Mesenchymal stem cell (in vitro differentiated cells and primary cell): ENCODE results near the gene ARHGAP24.

Source experiments
- DNase-seq: peaks from one replicate; pipeline ENCODE4 v3.0.0-alpha.2; 2013
- H2AFZ ChIP-seq: one replicate; pipeline ENCODE4 v1.6.1; 2013; ENCODE audit warnings: low read depth, mild to moderate bottlenecking, control low read depth, inconsistent platforms, low read length, moderate library complexity
- H2AK5ac ChIP-seq: 2 replicates; pipeline ENCODE4 v1.6.1; 2013; ENCODE audit warnings: low read length, moderate library complexity, mild to moderate bottlenecking, inconsistent platforms; ENCODE audit not compliant: severe bottlenecking
- H2BK120ac ChIP-seq: one replicate; pipeline ENCODE4 v1.6.1; 2013; ENCODE audit warnings: low read depth, mild to moderate bottlenecking, inconsistent platforms, low read length, moderate library complexity
- H2BK12ac ChIP-seq, 2 experiments: one replicate each; pipeline ENCODE4 v1.6.1; 2013; ENCODE audit warnings: inconsistent platforms in 2 of 2, low read length in 2 of 2, mild to moderate bottlenecking in 2 of 2, moderate library complexity in 2 of 2, control low read depth in 1 of 2
- H2BK15ac ChIP-seq: one replicate; pipeline ENCODE4 v1.6.1; 2013; ENCODE audit warnings: mild to moderate bottlenecking, low read depth, inconsistent platforms; ENCODE audit not compliant: poor library complexity, severe bottlenecking
- H2BK5ac ChIP-seq: 2 replicates; pipeline ENCODE4 v1.6.1; 2013; ENCODE audit warnings: low read depth, mild to moderate bottlenecking, low read length, control low read depth, inconsistent platforms; ENCODE audit not compliant: poor library complexity, severe bottlenecking
- H3K14ac ChIP-seq, 2 experiments: one replicate each; pipeline ENCODE4 v1.6.1; 2013; ENCODE audit warnings: inconsistent platforms in 2 of 2, low read length in 2 of 2, control low read depth in 1 of 2, mild to moderate bottlenecking in 1 of 2, moderate library complexity in 1 of 2
- H3K18ac ChIP-seq, 2 experiments: one replicate each; pipeline ENCODE4 v1.6.1; 2013; ENCODE audit warnings: inconsistent platforms in 2 of 2, low read length in 2 of 2, control low read depth in 1 of 2, low read depth in 1 of 2, mild to moderate bottlenecking in 1 of 2
- H3K23ac ChIP-seq, 2 experiments: one replicate each; pipeline ENCODE4 v1.6.1; 2013; ENCODE audit warnings: inconsistent platforms in 2 of 2, low read length in 2 of 2, mild to moderate bottlenecking in 2 of 2, moderate library complexity in 2 of 2, control low read depth in 1 of 2
- H3K27ac ChIP-seq: 2 replicates; pipeline ENCODE4 v1.5.1; 2013; ENCODE audit warnings: mild to moderate bottlenecking, moderate library complexity, low read length, control low read depth, inconsistent platforms; ENCODE audit not compliant: poor library complexity, severe bottlenecking
- H3K27me3 ChIP-seq, 2 experiments: 2 replicates each; pipeline versions ENCODE4 v1.6.1 to v1.7.0; 2013; ENCODE audit warnings: low read length in 2 of 2, mild to moderate bottlenecking in 2 of 2, moderate library complexity in 2 of 2, control low read depth in 1 of 2, inconsistent platforms in 1 of 2; ENCODE audit not compliant: control insufficient read depth in 1 of 2, insufficient read depth in 1 of 2
- H3K36me3 ChIP-seq, 2 experiments: 2 replicates each; pipeline versions ENCODE4 v1.6.1 to v1.7.0; 2013; ENCODE audit warnings: low read length in 2 of 2, control low read depth in 1 of 2, inconsistent platforms in 1 of 2, low read depth in 1 of 2, mild to moderate bottlenecking in 1 of 2; ENCODE audit not compliant: insufficient read depth in 2 of 2, control insufficient read depth in 1 of 2
- H3K4ac ChIP-seq, 2 experiments: one replicate each; pipeline ENCODE4 v1.6.1; 2013; ENCODE audit warnings: inconsistent platforms in 2 of 2, low read length in 2 of 2, mild to moderate bottlenecking in 2 of 2, moderate library complexity in 2 of 2, control low read depth in 1 of 2, low read depth in 1 of 2
- H3K4me1 ChIP-seq: 2 replicates; pipeline ENCODE4 v1.6.1; 2013; ENCODE audit warnings: low read depth, low read length, control low read depth; ENCODE audit not compliant: control insufficient read depth, insufficient read depth
- H3K4me2 ChIP-seq: 2 replicates; pipeline ENCODE4 v1.6.1; 2013; ENCODE audit warnings: low read length, mild to moderate bottlenecking, inconsistent platforms; ENCODE audit not compliant: poor library complexity, severe bottlenecking
- H3K4me3 ChIP-seq, 2 experiments: 2 replicates each; pipeline versions ENCODE4 v1.5.1 to v1.7.0; 2013; ENCODE audit warnings: low read length in 2 of 2, mild to moderate bottlenecking in 2 of 2, control low read depth in 1 of 2, low read depth in 1 of 2; ENCODE audit not compliant: insufficient read depth in 1 of 2
- H3K79me1 ChIP-seq: replicated peaks from 2 replicates; pipeline ENCODE4 v1.6.1; 2013; ENCODE audit warnings: mild to moderate bottlenecking, control low read depth, low read length, inconsistent platforms; ENCODE audit not compliant: poor library complexity, severe bottlenecking
- H3K9ac ChIP-seq: 2 replicates; pipeline ENCODE4 v1.7.0; 2013; ENCODE audit warnings: mild to moderate bottlenecking, low read length, moderate library complexity
- H3K9me3 ChIP-seq: 2 replicates; pipeline ENCODE4 v1.7.0; 2013; ENCODE audit warnings: mild to moderate bottlenecking, low read length; ENCODE audit not compliant: control insufficient read depth
- H4K8ac ChIP-seq: one replicate; pipeline ENCODE4 v1.6.1; 2013; ENCODE audit warnings: inconsistent platforms, mild to moderate bottlenecking, low read length, moderate library complexity
- H4K91ac ChIP-seq: one replicate; pipeline ENCODE4 v1.6.1; 2013; ENCODE audit warnings: mild to moderate bottlenecking, low read length, inconsistent platforms
- WGBS: methylation state at CpG from one replicate; pipeline ENCODE4 v1.1.7; 2013; ENCODE audit warnings: mixed read lengths; 5-methylcytosine and 5-hydroxymethylcytosine counted together

The ARHGAP24 gene

DNA sequence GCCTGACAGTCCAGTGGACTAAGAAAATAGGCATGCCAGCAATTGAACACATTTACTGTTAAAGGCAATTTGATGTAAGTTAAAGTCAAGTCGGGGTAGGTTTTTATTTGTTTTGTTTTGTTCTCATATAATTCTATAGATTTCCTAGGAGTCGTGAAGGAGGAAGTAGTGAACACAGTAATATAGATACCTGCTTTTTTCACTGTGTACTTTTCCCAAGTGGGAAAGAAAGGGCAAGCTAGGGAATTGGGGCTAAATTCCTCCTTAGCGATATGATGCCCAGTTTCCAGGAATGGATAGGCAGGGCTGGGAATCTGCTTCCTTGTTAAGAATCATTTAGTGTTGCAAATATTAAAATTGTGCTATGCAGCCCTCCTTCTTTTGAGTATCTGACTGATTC lies 271.0 kb downstream of the ARHGAP24 start:
- 100% methylated on average over 3 of the region's 3 CpGs for WGBS

DNA sequence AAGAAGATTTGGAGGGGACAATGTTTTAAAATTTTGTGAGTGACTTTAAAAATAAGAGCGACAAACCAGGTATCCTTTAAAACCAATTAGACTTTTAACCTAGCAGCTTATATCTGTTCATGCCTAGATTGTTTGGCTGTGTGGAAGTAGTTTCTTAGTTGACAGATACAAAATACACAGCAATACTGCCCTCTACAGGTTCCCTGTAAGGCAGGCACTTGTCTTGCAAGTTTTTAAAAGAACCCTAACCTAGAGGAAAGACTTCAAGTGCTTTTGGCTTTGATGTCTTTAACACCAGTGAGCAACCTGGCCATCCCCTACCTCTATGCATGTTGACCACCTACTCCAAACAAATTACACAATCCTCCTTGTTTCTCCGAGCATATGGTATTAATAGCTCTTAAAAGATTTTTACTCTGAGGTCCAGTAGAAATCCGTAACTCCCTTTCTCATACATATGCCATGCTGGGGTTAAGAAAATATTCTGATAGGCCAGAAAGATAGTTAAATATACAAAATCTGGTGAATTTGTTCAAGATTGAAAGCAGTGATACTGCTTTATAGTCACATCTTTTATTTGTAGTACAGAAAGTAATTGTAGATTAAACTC lies 273.0 kb downstream of the ARHGAP24 start:
- peaks cover 0 to 6% of the 10 kb centered on the region in 2 experiments for H3K36me3 ChIP-seq
- WGBS: no CpG with 5 or more reads among the region's 3 CpGs
- H4K8ac ChIP-seq: no peak overlapping the region

More for the DNA sequence above, 271.0 kb downstream of the ARHGAP24 start:
- H3K9me3 ChIP-seq: no peaks in the 10 kb centered on the region
- H3K4me2 ChIP-seq: no peak overlapping the region
- H2BK15ac ChIP-seq: no peak overlapping the region
- H2BK5ac ChIP-seq: no peak overlapping the region
- H2AK5ac ChIP-seq: no peak overlapping the region
- H4K8ac ChIP-seq: no peak overlapping the region
- peak overlapping the region; percentile 34 for H2BK120ac ChIP-seq
- H3K4ac ChIP-seq: peak overlapping the region in 1 of 2 experiments; percentile 19
- no peaks in the 10 kb centered on the region for H3K36me3 ChIP-seq
- H3K9ac ChIP-seq: peak overlapping the region; percentile 33
- no peak overlapping the region for H3K23ac ChIP-seq
- H3K4me1 ChIP-seq: peaks cover 1% of the 10 kb centered on the region
- no peaks in the 10 kb centered on the region for H3K79me1 ChIP-seq
- H2BK12ac ChIP-seq: peak overlapping the region in 1 of 2 experiments; percentile 86
- no peak overlapping the region for H3K14ac ChIP-seq
- no peak for DNase-seq
- no peak overlapping the region for H2AFZ ChIP-seq
- H3K27me3 ChIP-seq: no peaks in the 10 kb centered on the region
- no peak overlapping the region for H3K27ac ChIP-seq
- peak overlapping the region; percentile 18 to 29 for H3K18ac ChIP-seq
- H3K4me3 ChIP-seq: no peak overlapping the region
- H4K91ac ChIP-seq: no peak overlapping the region

GRCh38 chr4:85748654-85749053 lies 273.7 kb downstream of the ARHGAP24 start:
- H3K23ac ChIP-seq: no peak overlapping the region
- H3K36me3 ChIP-seq: peaks cover 0 to 6% of the 10 kb centered on the region in 2 experiments
- no peaks in the 10 kb centered on the region for H3K9me3 ChIP-seq
- H2BK5ac ChIP-seq: no peak overlapping the region
- H3K4ac ChIP-seq: peak overlapping the region in 1 of 2 experiments; percentile 32
- H2AFZ ChIP-seq: no peak overlapping the region
- no peaks in the 10 kb centered on the region for H3K27me3 ChIP-seq
- H3K27ac ChIP-seq: no peak overlapping the region
- H2BK15ac ChIP-seq: no peak overlapping the region
- H3K9ac ChIP-seq: peak overlapping the region; percentile 46
- 71% methylated on average over 4 of the region's 4 CpGs for WGBS
- H3K18ac ChIP-seq: no peak overlapping the region
- H2AK5ac ChIP-seq: no peak overlapping the region
- no peak overlapping the region for H4K91ac ChIP-seq
- no peak for DNase-seq
- H3K4me1 ChIP-seq: no peaks in the 10 kb centered on the region
- H4K8ac ChIP-seq: no peak overlapping the region
- H3K79me1 ChIP-seq: no peaks in the 10 kb centered on the region
- peak overlapping the region in 1 of 2 experiments; percentile 21 for H2BK12ac ChIP-seq
- H3K4me3 ChIP-seq: no peak overlapping the region
- no peak overlapping the region for H3K4me2 ChIP-seq
- H3K14ac ChIP-seq: no peak overlapping the region
- no peak overlapping the region for H2BK120ac ChIP-seq

More for the DNA sequence above, 273.0 kb downstream of the ARHGAP24 start:
- Histone ChIP-seq H3K4ac (no peak overlapping the region), H3K14ac (no peak overlapping the region), H2AK5ac (no peak overlapping the region), H3K27ac (no peak overlapping the region), H2BK15ac (no peak overlapping the region), H3K4me1 (no peaks in the 10 kb centered on the region), H2BK12ac (no peak overlapping the region), H3K4me3 (no peak overlapping the region), H2BK120ac (no peak overlapping the region), H3K23ac (no peak overlapping the region), H3K4me2 (no peak overlapping the region), H3K18ac (no peak overlapping the region), H3K27me3 (no peaks in the 10 kb centered on the region), H3K79me1 (no peaks in the 10 kb centered on the region), H4K91ac (no peak overlapping the region), H2BK5ac (no peak overlapping the region), H2AFZ (no peak overlapping the region), H3K9me3 (no peaks in the 10 kb centered on the region), H3K9ac (peak overlapping the region; percentile 46)
- DNase-seq: peak; percentile 81

DNA sequence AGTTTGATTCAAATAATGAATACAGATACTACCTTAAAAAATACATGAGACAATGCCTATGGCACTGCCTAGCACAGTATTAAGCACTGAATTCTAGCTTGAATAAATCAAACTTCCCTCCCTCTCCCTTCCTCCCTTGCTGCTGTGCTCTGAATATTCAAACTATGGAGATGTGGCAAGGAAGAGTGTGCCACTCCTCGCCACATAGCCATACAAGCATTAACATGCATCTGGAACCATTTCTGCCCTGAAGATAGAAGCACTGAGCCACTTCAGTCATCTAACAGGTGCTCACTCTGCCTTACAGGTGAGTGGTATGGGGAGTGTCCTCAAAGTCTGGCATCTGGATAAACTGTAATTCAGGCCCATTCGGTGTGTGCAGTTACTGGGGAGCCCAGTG lies 276.9 kb downstream of the ARHGAP24 start:
- Histone ChIP-seq H2AK5ac (no peak overlapping the region), H2BK120ac (no peak overlapping the region), H4K8ac (no peak overlapping the region), H3K27me3 (no peaks in the 10 kb centered on the region), H2BK12ac (peak overlapping the region; percentile 4 to 59), H2BK15ac (no peak overlapping the region), H3K4me1 (no peaks in the 10 kb centered on the region), H3K4me2 (no peak overlapping the region), H3K9me3 (no peaks in the 10 kb centered on the region), H2AFZ (no peak overlapping the region), H3K79me1 (no peaks in the 10 kb centered on the region), H3K27ac (no peak overlapping the region), H4K91ac (no peak overlapping the region), H3K18ac (no peak overlapping the region), H3K9ac (no peak overlapping the region), H3K36me3 (peaks cover 0 to 6% of the 10 kb centered on the region in 2 experiments), H2BK5ac (no peak overlapping the region), H3K14ac (no peak overlapping the region), H3K4ac (no peak overlapping the region), H3K23ac (no peak overlapping the region), H3K4me3 (no peak overlapping the region)
- no peak for DNase-seq
- 100% methylated on average over 1 of the region's 2 CpGs for WGBS
